ENCODE measurements around the gene PTPN14.

The PTPN14 gene

GRCh38 chr1:214449371-214449770, 102.0 kb downstream of the PTPN14 start:
- DNase-seq, result no peak

- no peak for DNase-seq
Observed at GRCh38 chr1:214448536-214448935, 102.9 kb downstream of the PTPN14 start.

- no peak for DNase-seq
Observed at GRCh38 chr1:214447557-214447871, 103.9 kb downstream of the PTPN14 start.

GRCh38 chr1:214446772-214447556, 104.4 kb downstream of the PTPN14 start:
- DNase-seq, result no peak

GRCh38 chr1:214445831-214446614, 105.4 kb downstream of the PTPN14 start:
- no peak for DNase-seq

GRCh38 chr1:214445199-214445598, 106.2 kb downstream of the PTPN14 start:
- DNase-seq, result no peak

- no peak for DNase-seq
Observed at GRCh38 chr1:214444182-214444939, 107.0 kb downstream of the PTPN14 start.

GRCh38 chr1:214441119-214441518, 110.3 kb downstream of the PTPN14 start:
- DNase-seq, result no peak

- DNase-seq, result no peak
Observed at GRCh38 chr1:214440219-214440965, 111.0 kb downstream of the PTPN14 start.

GRCh38 chr1:214439352-214440119, 111.9 kb downstream of the PTPN14 start:
- DNase-seq, result peak; percentile 32

GRCh38 chr1:214438530-214438929, 112.9 kb downstream of the PTPN14 start:
- DNase-seq, result no peak

- no peak for DNase-seq
Observed at GRCh38 chr1:214438075-214438474, 113.3 kb downstream of the PTPN14 start.

GRCh38 chr1:214435867-214436266, 115.5 kb downstream of the PTPN14 start:
- DNase-seq, result no peak

- no peak for DNase-seq
Observed at GRCh38 chr1:214432245-214432644, 119.2 kb downstream of the PTPN14 start.

- DNase-seq, result no peak
Observed at GRCh38 chr1:214429951-214430770, 121.2 kb downstream of the PTPN14 start.

GRCh38 chr1:214427871-214428277, 123.5 kb downstream of the PTPN14 start:
- DNase-seq, result peak; percentile 39

GRCh38 chr1:214426426-214426812, 125.0 kb downstream of the PTPN14 start:
- no peak for DNase-seq

GRCh38 chr1:214425716-214426425, 125.5 kb downstream of the PTPN14 start:
- DNase-seq, result no peak

- no peak for DNase-seq
Observed at GRCh38 chr1:214425101-214425500, 126.3 kb downstream of the PTPN14 start.

- no peak for DNase-seq
Observed at GRCh38 chr1:214423045-214423444, 128.4 kb downstream of the PTPN14 start.

Measured in NCI-H2029 treated with DMSO at 0.1 percent for 48 hours (cell line).